NB4 (cell line): ENCODE data around the gene GSTO1.

Experiments used
- DNase-seq: peaks from one replicate; pipeline ENCODE4 v3.0.0; 2010; ENCODE audit warnings: low read depth
- H3K4me3 ChIP-seq: one replicate; pipeline ENCODE4 v1.5.1; 2011; ENCODE audit warnings: mild to moderate bottlenecking, low read depth, low read length, moderate library complexity
- MYC ChIP-seq: IDR thresholded peaks from 2 replicates; pipeline ENCODE4 v1.6.1; 2011; ENCODE audit warnings: low read depth, low read length
- POLR2A ChIP-seq: IDR thresholded peaks from 2 replicates; pipeline ENCODE4 v1.6.1; 2011; ENCODE audit warnings: mild to moderate bottlenecking; ENCODE audit not compliant: insufficient read length; ENCODE audit errors: extremely low read depth
- TF ChIP-seq, protein P1 (sequence below): IDR thresholded peaks from 2 replicates; pipeline ENCODE4 v1.6.1; 2011; ENCODE audit warnings: low read depth, low read length
- TF ChIP-seq, protein P2 (sequence below): IDR thresholded peaks from one replicate; pipeline ENCODE4 v1.5.1; 2012; ENCODE audit warnings: low read depth, low read length

The GSTO1 gene

DNA sequence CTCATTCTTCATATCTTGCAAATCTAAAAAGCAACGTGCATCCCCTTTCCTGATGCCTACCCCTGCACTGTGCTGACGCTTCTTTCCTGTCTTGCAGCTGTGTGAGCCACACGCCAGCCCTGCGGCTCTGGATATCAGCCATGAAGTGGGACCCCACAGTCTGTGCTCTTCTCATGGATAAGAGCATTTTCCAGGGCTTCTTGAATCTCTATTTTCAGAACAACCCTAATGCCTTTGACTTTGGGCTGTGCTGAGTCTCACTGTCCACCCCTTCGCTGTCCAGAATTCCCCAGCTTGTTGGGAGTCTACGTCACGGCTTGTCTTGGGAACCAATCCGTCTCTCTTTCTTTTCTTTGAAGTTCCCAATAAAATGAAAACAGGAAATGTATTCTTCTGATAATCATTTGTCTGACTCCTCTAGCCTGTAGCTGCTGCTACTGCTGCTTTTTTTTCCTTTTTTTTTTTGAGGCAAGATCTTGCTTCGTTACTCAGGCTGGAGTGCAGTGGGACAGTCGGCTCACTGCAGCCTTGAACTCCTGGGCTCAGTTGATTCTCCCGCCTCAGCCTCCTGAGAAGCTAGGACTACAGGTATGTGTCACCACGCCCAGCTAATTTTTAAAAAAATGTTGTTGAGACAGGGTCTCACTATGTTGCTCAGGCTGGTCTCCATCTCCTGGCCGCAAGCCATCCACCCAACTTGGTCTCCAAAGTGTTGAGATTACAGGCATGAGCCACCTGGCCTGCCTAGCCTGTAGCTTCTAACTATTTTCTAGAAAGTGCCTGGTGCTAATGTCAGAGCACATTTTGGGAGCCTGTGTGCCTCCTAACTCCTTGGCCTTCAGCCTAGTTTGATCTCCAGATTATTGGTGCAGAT lies 44.6 kb downstream of the GSTO1 start:
- no peak for DNase-seq
- no peak overlapping the region for H3K4me3 ChIP-seq
- TF ChIP-seq, protein P1, sequence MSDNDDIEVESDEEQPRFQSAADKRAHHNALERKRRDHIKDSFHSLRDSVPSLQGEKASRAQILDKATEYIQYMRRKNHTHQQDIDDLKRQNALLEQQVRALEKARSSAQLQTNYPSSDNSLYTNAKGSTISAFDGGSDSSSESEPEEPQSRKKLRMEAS = no peak
- TF ChIP-seq MYC = no peak
- no peak for TF ChIP-seq POLR2A
- TF ChIP-seq, protein P2, sequence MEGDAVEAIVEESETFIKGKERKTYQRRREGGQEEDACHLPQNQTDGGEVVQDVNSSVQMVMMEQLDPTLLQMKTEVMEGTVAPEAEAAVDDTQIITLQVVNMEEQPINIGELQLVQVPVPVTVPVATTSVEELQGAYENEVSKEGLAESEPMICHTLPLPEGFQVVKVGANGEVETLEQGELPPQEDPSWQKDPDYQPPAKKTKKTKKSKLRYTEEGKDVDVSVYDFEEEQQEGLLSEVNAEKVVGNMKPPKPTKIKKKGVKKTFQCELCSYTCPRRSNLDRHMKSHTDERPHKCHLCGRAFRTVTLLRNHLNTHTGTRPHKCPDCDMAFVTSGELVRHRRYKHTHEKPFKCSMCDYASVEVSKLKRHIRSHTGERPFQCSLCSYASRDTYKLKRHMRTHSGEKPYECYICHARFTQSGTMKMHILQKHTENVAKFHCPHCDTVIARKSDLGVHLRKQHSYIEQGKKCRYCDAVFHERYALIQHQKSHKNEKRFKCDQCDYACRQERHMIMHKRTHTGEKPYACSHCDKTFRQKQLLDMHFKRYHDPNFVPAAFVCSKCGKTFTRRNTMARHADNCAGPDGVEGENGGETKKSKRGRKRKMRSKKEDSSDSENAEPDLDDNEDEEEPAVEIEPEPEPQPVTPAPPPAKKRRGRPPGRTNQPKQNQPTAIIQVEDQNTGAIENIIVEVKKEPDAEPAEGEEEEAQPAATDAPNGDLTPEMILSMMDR = no peak

DNA sequence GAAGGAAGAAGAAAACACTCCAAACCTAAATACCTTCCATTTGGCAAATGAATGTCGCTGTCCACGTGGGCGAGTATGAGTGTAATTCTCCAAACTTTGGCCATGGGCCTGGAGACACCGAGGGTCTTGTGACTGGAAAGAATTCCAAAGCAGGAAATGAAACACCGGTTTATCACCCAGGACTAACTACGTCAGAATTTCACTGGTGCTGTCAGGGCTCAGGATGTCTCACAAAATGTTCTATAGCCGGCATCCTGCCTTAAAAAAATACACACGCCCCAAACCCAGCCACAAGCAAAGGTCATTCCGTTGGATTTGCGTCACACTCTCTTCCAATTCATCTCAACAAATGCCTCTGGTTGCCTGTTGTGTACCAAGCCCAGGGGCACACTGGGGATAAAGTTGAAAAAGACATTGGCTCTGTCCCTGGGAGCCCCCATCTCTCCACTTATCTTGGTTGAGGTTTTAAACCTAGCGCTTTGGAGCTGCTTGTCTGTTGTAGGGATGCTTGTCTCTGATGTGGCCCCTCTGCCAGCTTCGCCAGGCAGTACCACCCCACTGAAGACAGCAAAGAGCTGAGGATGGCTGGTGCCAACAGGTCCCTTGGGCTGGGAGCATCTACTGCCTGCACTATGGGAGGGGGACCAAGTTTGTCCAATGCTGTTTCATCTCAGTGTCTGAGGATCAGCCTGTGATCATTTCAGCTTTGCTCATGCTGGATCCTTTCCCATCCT lies 45.5 kb downstream of the GSTO1 start:
- DNase-seq = no peak
- H3K4me3 ChIP-seq = no peak overlapping the region
- TF ChIP-seq, protein P2 = no peak
- TF ChIP-seq, protein P1 = no peak
- TF ChIP-seq MYC = no peak
- TF ChIP-seq POLR2A = no peak

DNA sequence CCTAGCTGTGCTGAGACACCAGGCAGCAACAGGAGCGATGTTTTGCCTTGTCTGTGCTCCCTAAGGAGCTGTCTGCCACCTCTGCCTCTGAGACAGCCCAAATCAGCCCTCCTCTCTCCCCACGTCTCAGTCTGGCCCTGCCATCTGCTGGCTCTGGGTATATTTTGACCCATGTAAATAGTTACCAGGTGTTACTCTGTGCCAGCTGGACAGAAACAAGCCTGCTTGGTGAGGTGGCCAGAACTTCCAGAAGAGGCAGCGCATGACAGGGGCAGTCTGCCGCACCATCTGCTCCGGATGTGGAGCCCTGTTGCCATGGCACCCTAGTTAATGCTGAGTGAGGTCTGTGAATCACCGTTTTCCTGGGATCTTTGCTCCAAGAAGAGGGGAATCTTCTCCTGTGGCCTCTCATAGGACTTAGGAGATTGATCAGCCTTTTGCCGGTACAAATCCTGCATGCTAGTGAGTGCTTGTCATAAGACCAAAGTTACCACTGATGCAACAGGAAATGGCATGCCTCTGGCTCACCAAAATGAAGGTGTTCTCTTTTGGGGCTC lies 46.1 kb downstream of the GSTO1 start:
- H3K4me3 ChIP-seq = no peak overlapping the region
- DNase-seq = no peak
- TF ChIP-seq, protein P2 = no peak
- TF ChIP-seq POLR2A = no peak
- TF ChIP-seq, protein P1 = no peak
- no peak for TF ChIP-seq MYC

DNA sequence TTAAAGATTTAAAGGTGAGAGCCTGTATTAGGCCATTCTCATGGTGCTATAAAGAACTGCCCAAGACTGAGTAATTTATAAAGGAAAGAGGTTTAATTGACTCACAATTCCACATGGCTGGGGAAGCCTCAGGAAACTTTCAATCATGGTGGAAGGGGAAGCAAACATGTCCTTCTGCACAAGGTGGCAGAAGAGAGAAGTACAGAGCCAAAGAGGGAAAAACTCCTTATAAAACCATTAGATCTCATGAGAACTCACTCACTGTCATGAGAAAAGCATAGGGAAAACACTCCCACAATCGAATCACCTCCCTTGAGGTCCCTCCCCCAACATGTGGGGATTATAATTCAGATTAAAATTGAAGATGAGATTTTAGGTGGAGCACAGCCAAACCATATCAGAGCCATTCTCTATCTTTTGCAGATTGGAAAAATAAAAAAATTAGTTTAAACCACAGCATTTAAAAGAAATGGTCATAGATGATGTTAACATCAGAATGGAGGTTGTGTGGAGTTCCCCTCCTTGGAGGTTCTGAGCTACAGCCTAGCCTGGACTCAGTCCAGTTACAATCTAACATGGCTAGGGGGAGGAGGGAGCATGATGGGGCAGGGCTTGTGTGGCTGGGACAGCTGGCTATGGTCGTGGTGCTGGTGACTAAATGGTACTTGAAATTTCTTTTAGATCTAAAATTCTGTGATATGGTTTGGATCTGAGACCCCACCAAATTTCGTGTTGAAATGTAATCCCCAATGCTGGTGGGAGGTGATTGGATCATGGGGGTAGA lies 47.4 kb downstream of the GSTO1 start:
- no peak overlapping the region for H3K4me3 ChIP-seq
- DNase-seq = no peak
- TF ChIP-seq MYC (no peak), POLR2A (no peak)
- TF ChIP-seq, protein P1 = no peak
- TF ChIP-seq, protein P2 = no peak

DNA sequence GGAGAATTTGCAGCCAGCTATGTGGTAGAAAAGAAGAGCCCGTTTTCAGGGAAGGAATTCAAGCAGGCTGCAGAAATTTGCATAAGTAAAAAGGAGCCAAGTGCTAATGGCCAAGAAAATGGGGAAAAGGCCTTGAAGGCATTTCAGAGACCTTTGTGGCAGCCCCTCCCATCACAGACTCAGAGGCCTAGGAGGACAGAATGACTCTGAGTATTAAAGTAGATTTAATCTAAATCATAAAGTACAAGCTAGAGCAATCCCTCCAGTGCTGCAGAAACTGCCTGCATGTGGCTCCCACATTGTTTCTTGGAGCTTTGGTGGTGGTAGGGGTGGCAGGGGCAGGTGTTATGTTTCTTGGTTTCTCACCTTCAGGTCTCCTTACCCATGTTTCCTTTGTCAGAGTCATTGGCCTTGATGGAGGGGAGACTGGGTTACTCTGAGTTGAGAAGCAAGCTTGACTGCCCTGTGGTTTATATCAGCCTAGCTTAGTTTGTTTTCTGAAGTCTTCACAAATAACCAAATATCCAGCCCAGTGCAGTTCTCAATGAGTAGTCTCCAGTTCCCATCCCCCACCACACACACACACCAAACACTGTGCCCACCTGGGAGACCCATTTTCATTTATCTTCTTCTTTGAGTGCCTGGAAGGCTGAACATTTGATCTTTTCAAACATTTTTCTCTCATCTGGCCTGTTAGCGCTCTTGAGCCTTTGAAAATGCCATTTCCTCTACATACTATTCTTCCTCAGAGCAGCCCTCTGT lies 49.1 kb downstream of the GSTO1 start:
- DNase-seq = no peak
- TF ChIP-seq, protein P1 = no peak
- TF ChIP-seq POLR2A = no peak
- no peak for TF ChIP-seq MYC
- TF ChIP-seq, protein P2 = no peak
- H3K4me3 ChIP-seq = no peak overlapping the region
